Ascending aorta (tissue), 2 donors: ENCODE results near the gene CHAT. TPM values are rescaled to one million over a fixed set of nuclear protein-coding genes. Genes with fewer than 3 reads are reported as not detected.

Experiments
- DNase-seq, 2 donors: peaks; one replicate each; pipeline ENCODE4 v3.0.0-alpha.2; 2019; ENCODE audit warnings: low spot score in 2 of 2
- H3K27ac ChIP-seq, 2 donors: fragments of 200-600 bp; sonication (generic); one replicate each; pipeline ENCODE4 v1.5.1; 2016 to 2017; ENCODE audit warnings: mild to moderate bottlenecking in 1 of 2
- H3K27me3 ChIP-seq: fragments of 200-600 bp; sonication (generic); one replicate; pipeline ENCODE4 v1.5.1; 2017
- H3K36me3 ChIP-seq, 2 donors: fragments of 200-600 bp; sonication (generic); one replicate each; pipeline ENCODE4 v1.5.1; 2016
- H3K4me1 ChIP-seq, 2 donors: fragments of 200-600 bp; sonication (generic); one replicate each; pipeline ENCODE4 v1.5.1; 2016 to 2017; ENCODE audit warnings: mild to moderate bottlenecking in 1 of 2
- H3K4me3 ChIP-seq, 2 donors: fragments of 200-600 bp; sonication (generic); one replicate each; pipeline ENCODE4 v1.5.1; 2016 to 2017; ENCODE audit warnings: mild to moderate bottlenecking in 1 of 2
- H3K9me3 ChIP-seq, 2 donors: fragments of 200-600 bp; sonication (generic); one replicate each; pipeline ENCODE4 v1.5.1; 2016
- intact Hi-C: fragments of 100-400 bp; cut with DNase I; formaldehyde crosslinking; loops from one replicate; pipeline ENCODE4 v1.15.1; 2023
- total RNA-seq: library from RNA; depleted of rRNA; stranded (reverse); fragments of >200 nt; gene quantifications from one replicate; pipeline ENCODE4 v1.1.0, GENCODE V29; 2016
- TF ChIP-seq, protein P1 (sequence below), 3 experiments: fragments of 200-600 bp in 2 of 3; fragments of 450-650 bp in 1 of 3; sonication (generic) in 2 of 3; IDR thresholded peaks; one replicate each; pipeline ENCODE4 v1.5.1; 2016 to 2019; ENCODE audit warnings: antibody characterized with exemption in 3 of 3, mild to moderate bottlenecking in 1 of 3, moderate library complexity in 1 of 3

CHAT gene
- total RNA-seq, 1 donor from 2014 or later = not detected

DNA sequence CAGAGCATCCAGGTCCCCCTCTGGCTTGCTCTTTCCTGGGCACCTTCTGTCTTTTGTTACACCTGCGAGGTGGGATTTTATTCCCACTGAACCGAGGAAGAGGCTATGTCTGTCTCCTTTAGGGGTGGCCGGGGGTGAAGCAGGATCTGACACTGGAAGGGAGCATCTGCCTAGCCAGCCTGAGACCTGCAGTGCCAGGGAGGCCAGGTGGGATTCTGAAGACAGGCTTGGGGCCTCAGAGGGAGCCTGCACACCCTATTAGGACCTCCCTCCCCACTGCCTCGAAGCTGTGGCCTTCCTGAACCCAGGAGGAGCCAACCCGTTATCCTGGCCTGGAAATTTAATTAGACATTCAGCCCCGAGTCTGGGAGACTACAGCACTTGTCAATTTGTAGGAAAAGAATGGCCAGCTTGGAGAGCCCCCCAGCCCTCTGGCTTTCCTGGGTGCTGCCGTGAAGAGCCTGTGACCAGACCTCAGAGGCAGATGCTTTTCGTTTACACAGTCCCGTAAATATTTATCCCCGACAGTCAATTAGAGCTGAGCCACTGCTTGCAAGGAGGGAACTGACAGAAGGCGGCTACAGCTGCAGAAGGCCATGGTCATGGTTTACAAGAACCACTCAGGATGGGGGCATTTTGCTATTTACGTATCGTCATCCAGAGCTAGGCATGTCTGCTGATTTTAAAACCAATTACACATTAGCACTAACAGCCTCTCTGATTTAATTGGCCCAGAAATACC is 19.7 kb downstream of the CHAT start:
- TF ChIP-seq, protein P1, sequence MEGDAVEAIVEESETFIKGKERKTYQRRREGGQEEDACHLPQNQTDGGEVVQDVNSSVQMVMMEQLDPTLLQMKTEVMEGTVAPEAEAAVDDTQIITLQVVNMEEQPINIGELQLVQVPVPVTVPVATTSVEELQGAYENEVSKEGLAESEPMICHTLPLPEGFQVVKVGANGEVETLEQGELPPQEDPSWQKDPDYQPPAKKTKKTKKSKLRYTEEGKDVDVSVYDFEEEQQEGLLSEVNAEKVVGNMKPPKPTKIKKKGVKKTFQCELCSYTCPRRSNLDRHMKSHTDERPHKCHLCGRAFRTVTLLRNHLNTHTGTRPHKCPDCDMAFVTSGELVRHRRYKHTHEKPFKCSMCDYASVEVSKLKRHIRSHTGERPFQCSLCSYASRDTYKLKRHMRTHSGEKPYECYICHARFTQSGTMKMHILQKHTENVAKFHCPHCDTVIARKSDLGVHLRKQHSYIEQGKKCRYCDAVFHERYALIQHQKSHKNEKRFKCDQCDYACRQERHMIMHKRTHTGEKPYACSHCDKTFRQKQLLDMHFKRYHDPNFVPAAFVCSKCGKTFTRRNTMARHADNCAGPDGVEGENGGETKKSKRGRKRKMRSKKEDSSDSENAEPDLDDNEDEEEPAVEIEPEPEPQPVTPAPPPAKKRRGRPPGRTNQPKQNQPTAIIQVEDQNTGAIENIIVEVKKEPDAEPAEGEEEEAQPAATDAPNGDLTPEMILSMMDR (IDR thresholded peaks at IDR 0.05) = no peak
- H3K4me1 ChIP-seq = no peaks in the 10 kb centered on the region
- DNase-seq = peak in 1 of 2 donors; percentile 13
- H3K9me3 ChIP-seq = no peaks in the 10 kb centered on the region
- no peak overlapping the region for H3K27ac ChIP-seq
- H3K27me3 ChIP-seq = no peaks in the 10 kb centered on the region
- intact Hi-C loops = no loop called here
- no peak overlapping the region for H3K4me3 ChIP-seq
- H3K36me3 ChIP-seq = no peaks in the 10 kb centered on the region

DNA sequence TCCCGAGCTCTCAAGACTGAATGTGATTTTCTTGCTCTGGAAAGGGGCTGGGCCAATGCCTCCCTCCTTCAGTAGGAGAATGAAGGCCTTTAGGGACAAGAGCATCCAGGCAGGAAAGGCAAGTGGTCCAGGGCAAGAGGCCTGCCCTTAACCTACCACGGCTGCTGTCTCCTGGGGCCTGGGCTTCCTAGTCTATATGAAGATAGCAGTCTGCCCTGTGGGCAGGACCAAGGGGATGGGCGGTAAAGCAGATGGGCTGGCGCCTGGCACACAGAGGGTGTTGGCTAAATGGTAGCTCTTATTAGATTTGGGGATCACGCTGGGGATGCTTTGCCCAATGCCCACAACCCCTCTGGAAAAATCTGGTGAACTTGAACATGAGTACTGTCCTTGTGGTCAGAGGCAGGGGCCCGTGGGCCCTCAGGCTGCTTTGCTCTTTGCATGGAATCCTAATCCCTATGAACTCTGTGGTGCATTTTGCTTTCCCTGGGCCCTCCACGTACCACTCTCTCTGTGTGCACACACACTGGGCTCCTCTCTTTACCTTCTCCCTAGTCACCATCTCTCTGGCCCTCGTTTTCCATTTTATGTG is 20.3 kb downstream of the CHAT start:
- no peaks in the 10 kb centered on the region for H3K27me3 ChIP-seq
- TF ChIP-seq, protein P1 (IDR thresholded peaks at IDR 0.05) = no peak
- H3K27ac ChIP-seq = no peak overlapping the region
- H3K36me3 ChIP-seq = no peaks in the 10 kb centered on the region
- H3K4me3 ChIP-seq = no peak overlapping the region
- no peaks in the 10 kb centered on the region for H3K4me1 ChIP-seq
- no peaks in the 10 kb centered on the region for H3K9me3 ChIP-seq
- DNase-seq = peak in 1 of 2 donors; percentile 35
- intact Hi-C loops = no loop called here

DNA sequence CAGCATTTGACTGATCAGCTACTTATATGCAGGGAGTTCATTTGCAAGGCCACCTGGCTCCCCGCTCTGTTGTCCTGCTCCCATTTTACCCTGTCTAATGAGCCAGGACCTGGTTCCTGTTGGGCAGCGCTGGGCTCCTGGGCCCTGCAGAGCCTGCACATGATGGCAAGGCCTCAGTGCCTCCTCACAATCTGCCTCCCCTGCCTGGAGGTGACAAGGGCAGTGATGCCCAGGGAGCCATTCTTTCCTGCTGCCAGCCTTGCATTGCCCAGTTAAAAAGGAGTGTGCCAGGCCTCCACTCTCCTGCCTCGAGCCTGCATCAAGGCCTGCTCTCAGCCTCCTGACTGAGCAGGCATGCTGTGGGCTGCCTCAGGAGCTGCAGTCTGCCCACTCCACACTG is 28.5 kb downstream of the CHAT start:
- no peaks in the 10 kb centered on the region for H3K36me3 ChIP-seq
- H3K9me3 ChIP-seq = no peaks in the 10 kb centered on the region
- H3K27me3 ChIP-seq = no peaks in the 10 kb centered on the region
- no peak overlapping the region for H3K27ac ChIP-seq
- intact Hi-C loops = no loop called here
- TF ChIP-seq, protein P1 (IDR thresholded peaks at IDR 0.05) = no peak
- peak in 1 of 2 donors; percentile 54 for DNase-seq
- no peak overlapping the region for H3K4me3 ChIP-seq
- no peaks in the 10 kb centered on the region for H3K4me1 ChIP-seq

DNA sequence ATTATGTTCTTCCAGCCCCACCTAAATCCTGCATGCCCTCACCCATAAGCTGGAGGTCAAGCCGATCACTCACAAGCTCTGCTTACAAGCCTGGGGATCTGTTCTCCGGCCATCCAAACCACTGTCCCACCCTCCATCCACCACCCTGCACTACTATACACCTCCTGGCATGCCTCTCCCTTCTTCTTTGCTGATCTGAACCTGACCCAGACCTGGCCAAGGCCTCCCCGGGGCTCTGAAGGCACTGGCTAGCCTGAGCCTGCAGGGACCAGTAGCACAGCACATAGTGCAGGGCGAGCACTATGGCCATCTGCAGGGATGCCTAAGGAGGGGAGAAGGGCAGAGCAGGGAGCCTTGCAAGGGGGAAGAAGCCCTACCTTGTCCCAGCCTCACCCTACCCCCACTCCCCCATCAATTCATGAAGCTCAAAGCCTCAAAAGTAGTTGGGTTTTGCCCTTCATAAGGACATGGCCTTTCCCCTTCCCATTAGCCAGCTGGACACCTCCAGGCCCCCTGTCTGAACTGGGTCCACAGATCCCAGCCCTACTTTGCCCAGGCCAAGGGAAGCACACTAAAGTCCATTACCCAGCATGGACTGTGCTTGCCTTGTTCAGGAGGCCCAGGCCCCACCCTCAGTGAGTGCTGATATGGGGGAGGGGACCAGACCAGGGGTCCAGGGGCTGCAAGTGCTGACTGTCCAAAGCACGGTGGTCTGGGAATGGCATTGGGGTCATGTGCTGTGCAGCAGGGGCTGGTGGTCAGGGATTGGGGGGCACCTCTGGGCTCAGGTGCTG is 29.6 kb downstream of the CHAT start:
- H3K27ac ChIP-seq = no peak overlapping the region
- no peaks in the 10 kb centered on the region for H3K27me3 ChIP-seq
- no peaks in the 10 kb centered on the region for H3K9me3 ChIP-seq
- no peaks in the 10 kb centered on the region for H3K4me1 ChIP-seq
- intact Hi-C loops = no loop called here
- no peak overlapping the region for H3K4me3 ChIP-seq
- DNase-seq = peak in 1 of 2 donors; percentile 50
- no peaks in the 10 kb centered on the region for H3K36me3 ChIP-seq
- TF ChIP-seq, protein P1 (IDR thresholded peaks at IDR 0.05) = no peak

DNA sequence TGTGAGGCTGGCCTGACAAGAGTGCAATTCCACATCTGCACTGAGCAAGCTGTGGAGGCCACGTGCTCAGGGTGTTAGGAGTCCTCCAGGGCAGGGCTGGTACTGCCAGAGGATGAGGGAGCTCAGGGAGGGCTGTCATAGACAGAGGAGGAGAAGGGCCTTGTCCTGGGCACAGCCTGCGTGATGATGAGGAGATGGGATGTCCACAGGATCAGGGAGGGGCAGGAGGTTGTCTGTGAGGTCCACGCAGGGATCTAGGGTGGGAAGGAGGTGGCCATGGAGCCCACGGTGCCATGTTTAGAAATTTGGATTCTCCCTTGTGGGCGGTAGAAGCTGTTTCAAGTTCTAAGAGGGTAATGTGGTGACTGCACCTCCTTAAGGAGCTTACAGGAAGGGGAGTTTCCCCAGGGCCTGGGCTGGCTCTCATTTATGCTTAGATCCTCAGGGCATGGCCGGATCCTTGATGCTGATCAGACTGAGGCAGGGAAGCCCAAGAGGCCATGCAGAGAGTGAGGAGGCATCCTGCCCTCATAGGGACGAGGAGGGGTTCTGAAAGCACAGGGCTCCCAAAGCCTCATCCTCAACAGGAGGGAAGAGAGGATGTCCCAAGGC is 30.3 kb downstream of the CHAT start:
- Histone ChIP-seq H3K27me3 (no peaks in the 10 kb centered on the region), H3K9me3 (no peaks in the 10 kb centered on the region), H3K27ac (no peak overlapping the region), H3K4me3 (no peak overlapping the region), H3K36me3 (no peaks in the 10 kb centered on the region), H3K4me1 (no peaks in the 10 kb centered on the region)
- DNase-seq = no peak
- TF ChIP-seq, protein P1 (IDR thresholded peaks at IDR 0.05) = no peak
- intact Hi-C loops = no loop called here
